BLaER1 (cell line): Measurements from ENCODE around the gene PPP1R7.

ENCODE experiments used
- H3K27ac ChIP-seq: shearing (Covaris generic); formaldehyde crosslinking; 2 replicates; pipeline ENCODE4 v1.8.1; 2022
- H3K27me3 ChIP-seq: shearing (Covaris generic); formaldehyde crosslinking; 2 replicates; pipeline ENCODE4 v1.8.1; 2022
- H3K36me3 ChIP-seq: shearing (Covaris generic); formaldehyde crosslinking; 2 replicates; pipeline ENCODE4 v1.8.1; 2022
- H3K4me1 ChIP-seq: shearing (Covaris generic); formaldehyde crosslinking; 2 replicates; pipeline ENCODE4 v1.8.1; 2022
- H3K4me2 ChIP-seq: shearing (Covaris generic); formaldehyde crosslinking; 2 replicates; pipeline ENCODE4 v1.8.1; 2022
- H3K4me3 ChIP-seq: shearing (Covaris generic); formaldehyde crosslinking; 2 replicates; pipeline ENCODE4 v1.8.1; 2022
- H3K9ac ChIP-seq: shearing (Covaris generic); formaldehyde crosslinking; 2 replicates; pipeline ENCODE4 v1.8.1; 2022
- H3K9me3 ChIP-seq: shearing (Covaris generic); formaldehyde crosslinking; 2 replicates; pipeline ENCODE4 v1.8.1; 2022
- H4K20me1 ChIP-seq: shearing (Covaris generic); formaldehyde crosslinking; 2 replicates; pipeline ENCODE4 v1.8.1; 2022
- Cebpa-rat ChIP-seq: shearing (Covaris generic); IDR thresholded peaks from 2 replicates; pipeline ENCODE4 v1.8.1; 2022

The PPP1R7 gene

DNA sequence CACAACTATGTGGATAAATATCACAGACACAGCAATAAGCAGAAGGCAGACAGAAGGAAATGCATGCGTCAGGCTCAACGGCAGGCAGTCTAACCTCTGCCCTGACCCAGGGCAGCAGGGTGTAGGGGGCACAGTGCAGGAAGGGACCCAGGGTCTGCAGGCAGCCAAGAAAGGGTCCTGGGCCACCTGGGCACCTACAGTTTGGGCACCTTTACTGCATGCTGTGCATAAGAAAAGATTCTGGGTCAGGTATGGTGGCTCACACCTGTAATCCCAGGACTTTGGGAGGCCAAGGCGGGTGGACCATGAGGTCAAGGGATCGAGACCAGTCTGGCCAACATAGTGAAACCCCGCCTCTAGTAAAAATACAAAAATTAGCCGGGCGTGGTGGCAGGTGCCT lies 18.7 kb upstream of the PPP1R7 start:
- no peaks in the 10 kb centered on the region for H3K27me3 ChIP-seq

DNA sequence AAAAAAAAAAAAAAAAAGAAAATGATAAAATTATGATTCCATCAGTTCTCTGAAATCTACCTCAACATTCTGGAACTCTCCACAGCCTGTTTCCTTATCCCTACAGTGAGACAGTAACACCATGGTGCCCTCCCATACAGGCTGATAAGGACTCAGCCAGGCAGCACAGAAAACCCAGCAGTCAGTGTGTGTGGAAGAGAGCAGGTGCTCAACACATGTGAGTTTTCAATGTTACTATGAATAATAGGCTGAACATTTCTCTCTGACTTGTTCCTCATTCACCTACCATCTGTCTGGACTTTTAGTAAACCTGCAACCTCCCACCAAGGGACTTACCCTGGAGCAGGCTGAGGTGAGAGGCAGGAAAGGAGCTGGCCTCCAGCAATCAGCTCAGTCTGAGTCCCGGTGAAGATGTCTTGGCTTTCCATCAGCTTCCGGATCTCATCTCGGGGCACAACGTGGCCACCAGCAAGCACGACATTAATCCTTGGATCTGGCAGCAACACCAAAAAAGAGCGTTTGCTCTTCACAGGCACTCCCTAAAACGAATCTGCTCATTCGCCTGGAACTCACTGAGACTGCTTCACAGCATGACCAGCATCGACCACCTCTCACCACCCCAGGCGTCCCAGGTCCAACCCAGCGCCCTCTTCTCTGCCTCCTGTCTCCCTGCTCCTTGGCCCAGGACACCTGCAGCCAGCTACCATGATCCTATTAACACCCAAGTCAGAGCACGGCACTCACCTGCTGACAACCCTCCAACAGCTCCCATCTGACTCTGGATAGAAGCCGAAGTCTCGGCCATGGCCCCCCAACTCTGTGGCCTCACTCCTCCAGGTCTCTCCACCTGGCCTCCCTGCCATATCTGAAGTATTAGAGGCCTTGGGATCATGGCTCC lies 17.5 kb upstream of the PPP1R7 start:
- no peak overlapping the region for H3K4me2 ChIP-seq

More for the DNA sequence above, 18.7 kb upstream of the PPP1R7 start:
- Histone ChIP-seq H3K9ac (no peak overlapping the region), H3K36me3 (peaks cover 91% of the 10 kb centered on the region), H4K20me1 (no peaks in the 10 kb centered on the region), H3K27ac (no peak overlapping the region), H3K4me2 (no peak overlapping the region), H3K9me3 (no peaks in the 10 kb centered on the region), H3K4me1 (no peaks in the 10 kb centered on the region), H3K4me3 (no peak overlapping the region)
- TF ChIP-seq Cebpa-rat: no peak

DNA sequence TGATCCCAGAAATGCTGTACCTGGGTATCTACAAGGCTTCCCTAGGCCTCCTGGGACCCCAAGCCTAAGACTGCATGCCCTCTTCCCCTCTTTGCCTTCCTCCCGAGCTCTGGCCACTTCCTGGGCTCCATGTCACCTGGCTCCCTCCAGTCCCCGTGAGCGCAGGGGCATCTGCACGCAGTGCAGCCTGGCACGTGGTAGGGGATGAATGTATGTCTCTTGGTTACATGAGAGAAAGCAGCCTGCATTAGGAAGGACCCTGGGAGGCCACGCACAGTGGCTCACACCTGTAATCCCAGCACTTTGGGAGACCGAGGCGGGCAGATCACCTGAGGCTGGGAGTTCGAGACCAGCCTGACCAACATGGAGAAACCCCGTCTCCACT lies 16.8 kb upstream of the PPP1R7 start:
- H3K27ac ChIP-seq: no peak overlapping the region
- peaks cover 91% of the 10 kb centered on the region for H3K36me3 ChIP-seq
- H3K27me3 ChIP-seq: no peaks in the 10 kb centered on the region
- no peaks in the 10 kb centered on the region for H4K20me1 ChIP-seq
- TF ChIP-seq Cebpa-rat: no peak
- no peaks in the 10 kb centered on the region for H3K4me1 ChIP-seq
- no peaks in the 10 kb centered on the region for H3K9me3 ChIP-seq
- no peak overlapping the region for H3K4me3 ChIP-seq
- no peak overlapping the region for H3K4me2 ChIP-seq
- no peak overlapping the region for H3K9ac ChIP-seq

More for the DNA sequence above, 17.5 kb upstream of the PPP1R7 start:
- Histone ChIP-seq H3K36me3 (peaks cover 91% of the 10 kb centered on the region), H4K20me1 (no peaks in the 10 kb centered on the region), H3K9me3 (no peaks in the 10 kb centered on the region), H3K4me1 (no peaks in the 10 kb centered on the region), H3K27me3 (no peaks in the 10 kb centered on the region), H3K4me3 (no peak overlapping the region), H3K9ac (no peak overlapping the region), H3K27ac (no peak overlapping the region)
- TF ChIP-seq Cebpa-rat: no peak

DNA sequence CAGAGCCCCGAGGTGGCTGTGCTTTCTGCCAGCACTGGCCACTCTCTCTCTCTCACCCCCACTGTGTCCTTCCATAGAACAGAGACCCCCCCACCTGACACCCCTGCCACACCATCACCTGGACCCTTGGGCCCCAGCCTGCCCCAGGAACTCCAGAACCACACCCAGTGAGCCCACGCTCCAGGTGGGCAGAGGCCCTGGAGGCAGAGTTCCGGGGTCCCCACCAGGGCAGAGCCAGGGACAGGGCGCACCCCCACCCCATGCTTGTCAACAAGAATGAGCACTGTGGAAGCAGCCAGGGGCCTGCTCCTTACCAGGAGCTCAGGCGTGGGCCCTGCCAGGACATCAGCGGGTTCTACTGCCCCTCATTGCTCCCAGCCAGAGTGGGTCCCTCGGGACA lies 15.6 kb upstream of the PPP1R7 start:
- Histone ChIP-seq H3K27me3 (no peaks in the 10 kb centered on the region), H4K20me1 (no peaks in the 10 kb centered on the region; the same call in 1 of the 2 replicates), H3K4me2 (no peak overlapping the region), H3K4me1 (no peaks in the 10 kb centered on the region), H3K9me3 (no peaks in the 10 kb centered on the region), H3K27ac (no peak overlapping the region), H3K36me3 (peaks cover 91% of the 10 kb centered on the region), H3K9ac (no peak overlapping the region), H3K4me3 (no peak overlapping the region)
- TF ChIP-seq Cebpa-rat: no peak

DNA sequence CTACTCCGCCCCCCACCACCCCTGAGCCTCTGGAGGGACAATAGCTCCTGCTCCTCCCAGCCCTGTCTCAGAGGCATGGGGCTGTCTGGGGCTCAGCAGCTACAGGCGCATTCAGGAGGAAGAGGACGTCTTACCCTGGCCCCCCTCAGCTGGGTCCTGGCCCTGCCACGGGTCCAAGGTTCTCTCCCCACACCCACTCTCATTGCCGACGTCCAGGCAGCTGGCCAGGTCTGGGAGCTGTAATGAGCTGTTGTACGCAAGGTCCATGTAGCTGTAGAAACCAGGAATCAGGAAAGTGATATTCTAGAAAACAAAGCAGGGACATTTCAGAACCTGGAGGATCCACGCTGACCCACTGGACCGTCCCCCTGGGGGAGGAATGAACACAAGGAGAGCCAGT lies 14.5 kb upstream of the PPP1R7 start:
- Histone ChIP-seq H3K27me3 (no peaks in the 10 kb centered on the region), H3K9ac (no peak overlapping the region), H3K36me3 (peaks cover 91% of the 10 kb centered on the region), H3K4me1 (no peaks in the 10 kb centered on the region), H4K20me1 (no peaks in the 10 kb centered on the region; the same call in 1 of the 2 replicates), H3K9me3 (no peaks in the 10 kb centered on the region), H3K27ac (no peak overlapping the region), H3K4me3 (no peak overlapping the region), H3K4me2 (no peak overlapping the region)
- TF ChIP-seq Cebpa-rat: no peak

DNA sequence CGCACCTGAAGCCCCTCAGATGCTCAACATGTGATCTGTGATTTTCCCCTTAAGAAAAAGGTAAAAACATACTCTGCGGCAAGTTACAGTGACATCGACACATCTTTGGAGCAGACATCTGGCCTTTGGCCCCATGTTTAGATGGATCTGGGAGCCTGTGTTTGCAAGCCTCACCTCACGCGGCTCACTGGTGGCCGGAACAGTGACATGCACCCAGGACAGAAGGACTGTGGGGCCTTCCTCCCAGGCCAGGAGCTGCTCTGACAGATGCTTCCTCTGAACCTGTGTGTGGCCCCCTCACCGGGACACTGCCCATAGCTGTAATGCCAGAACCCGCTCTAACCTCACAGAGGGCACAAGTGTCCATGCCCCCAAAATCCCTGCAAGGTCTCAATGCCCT lies 14.1 kb upstream of the PPP1R7 start:
- Histone ChIP-seq H3K4me2 (no peak overlapping the region), H3K9me3 (no peaks in the 10 kb centered on the region), H4K20me1 (peaks cover 4% of the 10 kb centered on the region; the same call in 1 of the 2 replicates), H3K27me3 (no peaks in the 10 kb centered on the region), H3K27ac (no peak overlapping the region), H3K9ac (no peak overlapping the region), H3K4me1 (no peaks in the 10 kb centered on the region), H3K4me3 (no peak overlapping the region), H3K36me3 (peaks cover 96% of the 10 kb centered on the region)
- no peak for TF ChIP-seq Cebpa-rat

DNA sequence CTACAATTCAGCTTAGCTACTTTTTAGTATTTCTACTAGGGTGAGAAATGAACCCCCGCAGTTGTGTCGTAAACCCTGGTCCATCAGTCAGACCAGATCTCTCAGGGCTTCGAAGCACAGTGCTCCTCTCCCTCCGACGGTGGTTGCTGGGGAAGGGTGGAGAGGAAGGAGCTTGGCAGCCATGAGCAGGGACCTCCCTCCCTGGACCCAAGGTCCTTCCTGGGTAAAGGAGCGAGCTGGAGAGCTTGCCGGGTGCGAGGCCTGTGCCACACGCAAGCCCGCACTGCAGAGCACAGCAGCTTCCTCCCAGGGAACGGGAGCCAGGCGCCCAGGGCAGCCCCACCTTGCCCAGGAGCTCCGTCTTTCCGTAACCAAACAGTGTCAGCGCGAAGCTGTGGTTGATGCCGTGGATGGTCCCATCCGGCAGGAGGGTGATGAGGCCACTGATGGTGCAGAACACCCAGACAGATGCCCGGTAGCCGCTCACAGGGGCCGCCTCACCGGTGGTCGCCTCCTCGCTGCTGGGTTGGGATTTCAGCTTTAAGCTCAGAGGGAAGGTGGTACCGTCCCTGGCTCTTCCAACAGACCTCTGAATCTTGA lies 13.5 kb upstream of the PPP1R7 start:
- no peaks in the 10 kb centered on the region for H3K27me3 ChIP-seq
- H3K9me3 ChIP-seq: no peaks in the 10 kb centered on the region
- no peak overlapping the region for H3K9ac ChIP-seq
- no peak overlapping the region for H3K27ac ChIP-seq
- peaks cover 97% of the 10 kb centered on the region for H3K36me3 ChIP-seq
- H4K20me1 ChIP-seq: peaks cover 10% of the 10 kb centered on the region; the same call in 1 of the 2 replicates
- H3K4me1 ChIP-seq: no peaks in the 10 kb centered on the region
- no peak overlapping the region for H3K4me2 ChIP-seq
- no peak overlapping the region for H3K4me3 ChIP-seq
- no peak for TF ChIP-seq Cebpa-rat

DNA sequence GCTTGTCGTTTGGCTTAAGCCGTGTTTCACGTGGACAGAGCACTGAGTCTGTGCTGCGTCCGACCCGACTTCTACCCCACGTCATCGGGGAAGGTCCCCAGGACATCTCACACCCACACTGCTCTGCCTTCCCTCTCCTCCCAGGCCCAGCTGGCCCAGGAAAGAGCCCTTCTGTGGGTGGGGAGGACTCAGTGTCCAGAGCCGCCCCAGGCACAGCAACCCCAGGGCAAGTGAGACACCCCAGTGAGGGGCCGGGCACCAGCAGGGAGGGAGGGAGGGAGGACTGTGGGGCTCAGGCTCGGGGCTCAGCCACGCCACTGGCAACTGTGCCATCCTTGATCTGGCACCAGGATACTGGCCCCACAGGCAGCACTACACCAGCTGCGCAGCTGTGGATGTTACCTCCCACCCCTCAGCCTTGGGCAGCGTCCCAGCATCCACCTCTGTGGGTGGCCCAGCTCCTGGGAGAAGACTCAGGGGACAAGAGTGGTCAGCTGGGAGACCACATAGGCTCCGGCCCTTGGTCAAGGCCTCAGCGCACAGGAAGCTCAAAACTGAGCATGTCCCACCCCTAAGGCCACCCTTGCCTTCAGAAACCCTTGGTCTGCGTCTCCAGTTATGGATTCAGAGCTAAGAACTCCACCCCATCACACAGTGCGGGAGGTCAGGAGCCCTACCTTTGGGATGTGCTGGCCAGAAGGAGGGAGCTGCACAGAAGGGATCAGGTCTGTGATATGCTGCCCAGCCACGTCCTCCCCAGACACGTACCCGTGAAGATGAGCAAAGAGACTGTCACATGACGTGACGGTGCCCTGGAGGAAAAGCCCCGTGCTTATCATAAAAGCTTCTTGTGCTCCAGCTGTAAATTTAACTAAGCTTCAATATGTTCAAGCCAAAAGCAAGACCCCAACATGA lies 12.7 kb upstream of the PPP1R7 start:
- H4K20me1 ChIP-seq: peaks cover 12% of the 10 kb centered on the region; the same call in 1 of the 2 replicates
- H3K27me3 ChIP-seq: no peaks in the 10 kb centered on the region
- no peak overlapping the region for H3K4me2 ChIP-seq
- H3K9me3 ChIP-seq: no peaks in the 10 kb centered on the region
- no peak for TF ChIP-seq Cebpa-rat
- H3K4me3 ChIP-seq: no peak overlapping the region
- no peak overlapping the region for H3K27ac ChIP-seq
- H3K9ac ChIP-seq: no peak overlapping the region
- no peaks in the 10 kb centered on the region for H3K4me1 ChIP-seq
- peaks cover 99% of the 10 kb centered on the region for H3K36me3 ChIP-seq

DNA sequence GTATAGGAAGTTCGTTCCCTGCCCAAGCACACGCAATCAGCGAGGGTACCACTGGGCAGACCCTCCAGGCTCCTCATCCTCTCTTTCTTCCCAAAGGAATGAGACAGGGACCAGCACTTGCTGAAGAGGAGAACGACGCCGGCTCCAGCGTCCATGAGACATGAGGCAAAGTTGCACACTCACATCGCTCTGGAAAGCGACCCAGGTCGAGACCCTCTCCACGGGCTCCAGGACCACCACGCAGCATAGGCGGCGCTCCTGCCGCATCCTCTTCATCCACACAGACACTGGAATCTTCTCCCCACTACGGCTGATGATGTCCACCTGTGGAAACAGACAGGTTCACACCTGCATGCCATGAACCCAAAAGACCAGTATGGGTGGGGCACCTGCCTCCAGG lies 11.8 kb upstream of the PPP1R7 start:
- Histone ChIP-seq H3K9me3 (no peaks in the 10 kb centered on the region), H3K36me3 (peaks cover 97% of the 10 kb centered on the region), H3K4me1 (no peaks in the 10 kb centered on the region), H3K9ac (no peak overlapping the region), H3K4me2 (no peak overlapping the region), H3K4me3 (no peak overlapping the region), H3K27me3 (no peaks in the 10 kb centered on the region), H4K20me1 (peaks cover 12% of the 10 kb centered on the region; the same call in 1 of the 2 replicates), H3K27ac (no peak overlapping the region)
- no peak for TF ChIP-seq Cebpa-rat
